Kidney epithelial cell (primary cell): Measurements from ENCODE around the gene B3GAT2. TPM values are rescaled to one million over a fixed set of nuclear protein-coding genes. Genes with fewer than 3 reads are reported as not detected.
A peak's percentile ranks its signal among the peaks of the same experiment; 100 is the strongest.

ENCODE experiments used
- DNase-seq: peaks from one replicate; pipeline ENCODE4 v3.0.0-alpha.2; 2010; ENCODE audit warnings: low read depth
- H3K27me3 ChIP-seq: 2 replicates; pipeline ENCODE4 v1.6.0; 2011; ENCODE audit warnings: low read length; ENCODE audit not compliant: control insufficient read depth, insufficient read depth
- H3K36me3 ChIP-seq: 2 replicates; pipeline ENCODE4 v1.5.1; 2011; ENCODE audit warnings: low read length; ENCODE audit not compliant: control insufficient read depth, insufficient read depth
- H3K4me3 ChIP-seq: 2 replicates; pipeline ENCODE4 v1.5.1; 2011; ENCODE audit warnings: low read depth, mild to moderate bottlenecking, control low read depth, low read length
- total RNA-seq: library from RNA; depleted of rRNA; stranded (reverse); fragments of >200 nt; gene quantifications from 2 replicates; pipeline ENCODE4 v1.2.3, GENCODE V29; 2015
- TF ChIP-seq, protein P1 (sequence below): IDR thresholded peaks from 2 replicates; pipeline ENCODE4 v1.5.1; 2011; ENCODE audit warnings: mild to moderate bottlenecking, moderate library complexity, low read length, control low read depth, inconsistent platforms; ENCODE audit not compliant: insufficient read depth, poor library complexity, severe bottlenecking

The B3GAT2 gene
- total RNA-seq, 1 donor from 2014 or later, result not detected

DNA sequence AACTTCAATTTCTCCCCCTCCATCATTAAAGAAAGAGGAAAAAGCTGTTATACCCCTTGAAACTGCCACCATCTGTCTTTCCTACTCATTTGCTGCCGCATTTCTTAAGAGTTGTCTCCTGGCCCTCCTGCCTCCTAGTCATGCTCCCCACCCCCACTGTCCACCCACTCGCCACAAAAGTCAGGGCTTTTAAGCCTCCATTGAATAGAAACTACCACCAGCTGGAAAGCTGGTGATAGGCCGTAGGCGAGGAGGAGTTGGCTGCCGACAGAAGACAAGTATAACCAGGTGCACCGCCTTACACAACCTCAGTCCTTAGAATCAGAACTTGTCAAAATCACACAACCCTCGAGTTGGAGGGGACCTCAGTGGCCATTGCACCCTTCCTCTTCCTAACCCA lies 67.6 kb downstream of the B3GAT2 start:
- Histone ChIP-seq H3K36me3 (no peaks in the 10 kb centered on the region), H3K4me3 (no peak overlapping the region), H3K27me3 (no peaks in the 10 kb centered on the region)
- TF ChIP-seq, protein P1, sequence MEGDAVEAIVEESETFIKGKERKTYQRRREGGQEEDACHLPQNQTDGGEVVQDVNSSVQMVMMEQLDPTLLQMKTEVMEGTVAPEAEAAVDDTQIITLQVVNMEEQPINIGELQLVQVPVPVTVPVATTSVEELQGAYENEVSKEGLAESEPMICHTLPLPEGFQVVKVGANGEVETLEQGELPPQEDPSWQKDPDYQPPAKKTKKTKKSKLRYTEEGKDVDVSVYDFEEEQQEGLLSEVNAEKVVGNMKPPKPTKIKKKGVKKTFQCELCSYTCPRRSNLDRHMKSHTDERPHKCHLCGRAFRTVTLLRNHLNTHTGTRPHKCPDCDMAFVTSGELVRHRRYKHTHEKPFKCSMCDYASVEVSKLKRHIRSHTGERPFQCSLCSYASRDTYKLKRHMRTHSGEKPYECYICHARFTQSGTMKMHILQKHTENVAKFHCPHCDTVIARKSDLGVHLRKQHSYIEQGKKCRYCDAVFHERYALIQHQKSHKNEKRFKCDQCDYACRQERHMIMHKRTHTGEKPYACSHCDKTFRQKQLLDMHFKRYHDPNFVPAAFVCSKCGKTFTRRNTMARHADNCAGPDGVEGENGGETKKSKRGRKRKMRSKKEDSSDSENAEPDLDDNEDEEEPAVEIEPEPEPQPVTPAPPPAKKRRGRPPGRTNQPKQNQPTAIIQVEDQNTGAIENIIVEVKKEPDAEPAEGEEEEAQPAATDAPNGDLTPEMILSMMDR, result no peak
- DNase-seq, result no peak

DNA sequence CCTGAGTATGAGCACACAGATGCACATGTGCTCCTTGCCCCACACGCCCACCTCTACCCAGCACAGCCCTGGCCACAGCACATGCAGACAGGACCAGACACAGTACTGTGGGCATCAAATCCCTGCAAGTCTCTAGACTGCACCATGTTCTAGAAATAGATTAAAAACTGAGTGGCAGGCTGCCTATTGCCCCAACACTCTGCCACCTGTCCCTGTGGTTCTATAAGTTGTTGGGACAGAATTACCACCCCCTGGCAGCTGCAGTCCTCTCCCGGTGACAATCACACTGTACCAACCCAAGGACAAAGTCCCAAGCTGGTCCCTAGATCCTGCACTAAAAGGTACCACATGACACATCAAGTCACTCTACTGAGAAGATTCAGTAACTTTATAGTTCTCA lies 70.2 kb downstream of the B3GAT2 start:
- no peak for DNase-seq
- TF ChIP-seq, protein P1, result no peak
- H3K36me3 ChIP-seq, result no peaks in the 10 kb centered on the region
- H3K27me3 ChIP-seq, result no peaks in the 10 kb centered on the region
- no peak overlapping the region for H3K4me3 ChIP-seq

DNA sequence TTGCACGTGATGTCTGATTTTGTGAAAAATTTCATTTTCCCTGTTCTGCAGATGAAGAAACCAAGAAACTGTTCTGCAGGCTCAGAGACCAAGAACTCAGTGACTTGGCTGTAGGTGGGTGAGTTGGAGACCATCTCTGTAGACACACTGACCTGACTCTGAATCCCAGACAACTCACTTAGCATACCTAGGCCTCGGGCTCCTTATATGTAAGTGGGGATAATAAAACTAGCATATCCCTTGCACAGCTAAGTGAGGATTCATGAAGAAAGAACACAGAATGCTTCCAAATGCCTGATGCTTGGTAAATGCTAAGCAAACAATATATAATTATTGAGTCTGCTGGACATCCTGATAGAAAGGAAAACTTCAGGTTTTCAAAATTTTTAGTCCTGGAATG lies 70.8 kb downstream of the B3GAT2 start:
- H3K27me3 ChIP-seq, result no peaks in the 10 kb centered on the region
- no peak overlapping the region for H3K4me3 ChIP-seq
- H3K36me3 ChIP-seq, result no peaks in the 10 kb centered on the region
- DNase-seq, result no peak
- TF ChIP-seq, protein P1, result no peak

DNA sequence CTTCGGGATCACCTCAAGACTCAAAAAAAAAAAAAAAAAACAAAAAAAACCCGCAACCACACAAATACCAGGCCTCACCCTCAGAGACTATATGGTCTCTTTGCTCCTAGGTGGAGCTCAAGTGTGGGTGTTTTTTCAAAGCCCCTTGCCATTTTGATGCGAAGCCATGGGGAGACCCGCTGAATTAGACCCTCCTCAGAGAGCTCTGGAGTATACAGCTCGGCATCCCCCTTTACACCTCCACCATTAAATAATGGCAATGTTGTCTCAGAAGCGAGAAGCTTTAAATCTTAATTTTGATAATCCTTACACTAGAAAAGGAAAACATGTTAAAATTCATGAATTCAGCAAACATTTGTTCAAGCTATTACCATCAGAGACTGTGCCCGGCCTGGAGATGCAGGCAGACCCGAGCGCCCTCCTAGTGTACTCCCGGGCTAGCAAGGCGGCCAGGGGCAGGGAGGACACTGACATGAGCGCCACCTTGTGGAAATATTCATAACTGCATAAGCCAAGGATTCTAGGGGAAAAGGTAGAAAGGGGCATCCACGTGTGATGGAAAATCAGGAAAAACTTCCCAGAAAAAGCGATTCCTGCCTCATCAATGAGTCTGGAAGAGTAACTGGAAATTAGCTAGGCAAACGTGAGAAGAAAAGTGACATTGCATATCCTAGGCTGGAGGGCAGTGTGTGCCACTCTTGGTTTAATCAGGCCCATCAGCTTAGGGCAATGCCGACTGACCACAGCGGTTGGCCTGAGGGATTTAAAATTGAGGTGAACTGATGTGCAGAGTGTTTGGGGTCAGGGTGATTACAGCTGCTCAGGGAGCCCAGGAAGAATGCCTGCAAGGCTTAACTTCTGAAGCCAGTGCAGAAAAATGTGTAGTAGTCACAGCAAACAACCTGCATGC lies 72.5 kb downstream of the B3GAT2 start:
- DNase-seq, result no peak
- Histone ChIP-seq H3K36me3 (no peaks in the 10 kb centered on the region), H3K27me3 (no peaks in the 10 kb centered on the region), H3K4me3 (no peak overlapping the region)
- TF ChIP-seq, protein P1, result peak; percentile 77

DNA sequence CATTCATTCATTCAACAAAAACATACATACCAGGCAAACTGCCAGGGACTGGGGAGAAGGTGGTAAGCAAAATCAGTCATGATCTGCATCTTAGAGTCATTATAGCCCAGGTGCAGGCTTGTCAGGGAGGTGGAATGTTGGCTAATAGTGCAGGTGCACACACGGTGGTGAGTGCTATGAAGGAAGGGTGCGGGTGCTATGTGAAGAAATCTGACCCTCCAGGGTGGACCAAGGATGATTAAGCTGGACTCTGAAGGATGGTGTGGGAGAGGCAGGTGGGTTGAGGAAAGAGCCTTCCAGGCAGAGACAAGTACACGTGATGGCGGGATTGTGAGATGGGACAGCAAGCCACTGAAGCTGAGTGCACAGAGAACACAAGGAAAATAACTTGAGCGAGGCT lies 77.4 kb downstream of the B3GAT2 start:
- no peak for DNase-seq
- Histone ChIP-seq H3K4me3 (no peak overlapping the region), H3K27me3 (peaks cover 3% of the 10 kb centered on the region), H3K36me3 (no peaks in the 10 kb centered on the region)
- TF ChIP-seq, protein P1, result no peak
